GM18867 (cell line): ENCODE results near the gene RAD54L.

Experiments
- ATAC-seq: cut with Tn5 transposase; IDR thresholded peaks from one replicate; pipeline ENCODE4 v1.9.1; 2021; ENCODE audit warnings: mild to moderate bottlenecking, moderate library complexity; ENCODE audit not compliant: unreplicated experiment

Gene RAD54L

GRCh38 chr1:46284597-46285564 lies 37.3 kb downstream of the RAD54L start:
- no peak for ATAC-seq

- no peak for ATAC-seq
Observed at GRCh38 chr1:46285730-46286477, 38.3 kb downstream of the RAD54L start.

- ATAC-seq: no peak
Observed at GRCh38 chr1:46288485-46289133, 41.0 kb downstream of the RAD54L start.

DNA sequence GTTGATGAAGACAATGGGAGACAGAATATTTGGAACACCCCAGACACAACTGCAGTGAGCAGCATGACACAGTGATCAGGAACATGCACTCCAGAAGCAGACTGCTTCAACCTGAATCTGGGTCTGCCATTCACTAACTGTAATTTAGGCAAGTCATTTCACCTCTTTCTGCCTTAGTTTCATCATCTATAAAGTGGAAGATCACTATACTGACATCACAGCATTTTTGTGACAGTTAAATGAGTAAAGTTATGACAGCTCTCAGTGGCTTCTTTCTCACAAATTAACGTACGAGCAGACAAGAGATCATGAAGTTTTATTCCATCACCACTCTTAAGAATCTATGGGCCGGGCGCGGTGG lies 41.6 kb downstream of the RAD54L start:
- ATAC-seq: no peak

DNA sequence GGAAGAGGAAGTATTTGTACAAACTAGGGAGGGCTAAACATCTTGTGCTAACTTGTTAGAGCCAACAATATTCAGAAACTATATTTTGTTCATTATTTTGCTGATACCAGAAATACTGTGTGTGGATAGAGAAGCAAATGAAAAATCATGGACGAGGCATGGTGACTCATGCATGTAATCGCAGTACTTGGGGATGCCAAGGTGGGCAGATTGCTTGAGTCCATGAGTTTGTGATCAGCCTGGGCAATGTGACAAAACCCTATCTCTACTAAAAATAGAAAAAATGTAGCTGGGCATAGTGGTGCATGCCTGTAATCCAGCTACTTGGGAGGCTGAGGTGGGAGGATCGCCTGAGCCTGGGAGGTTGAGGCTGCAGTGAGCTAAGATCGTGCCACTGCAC lies 42.4 kb downstream of the RAD54L start:
- ATAC-seq: no peak

- ATAC-seq: no peak
Observed at GRCh38 chr1:46295306-46295705, 47.7 kb downstream of the RAD54L start.

DNA sequence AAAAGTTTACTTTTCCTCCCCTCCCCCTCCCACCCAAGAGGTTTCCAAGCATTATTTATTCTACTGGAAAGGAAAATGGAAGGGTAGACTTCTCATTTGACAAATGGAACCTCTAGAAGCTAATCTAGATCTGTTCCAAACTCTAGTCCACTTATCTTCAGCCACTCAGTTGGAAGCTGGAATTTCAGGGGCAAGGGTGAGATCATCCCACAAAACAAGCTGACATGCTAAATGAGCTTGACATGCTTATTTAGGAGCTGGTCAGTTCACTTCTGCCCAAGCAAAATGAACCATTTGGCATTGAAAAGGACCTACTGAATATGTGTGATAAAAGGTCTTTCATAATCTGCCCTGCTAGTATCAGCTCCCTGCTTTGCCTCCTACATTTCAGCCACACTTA lies 50.8 kb downstream of the RAD54L start:
- ATAC-seq: no peak

- no peak for ATAC-seq
Observed at GRCh38 chr1:46300673-46301405, 53.3 kb downstream of the RAD54L start.

DNA sequence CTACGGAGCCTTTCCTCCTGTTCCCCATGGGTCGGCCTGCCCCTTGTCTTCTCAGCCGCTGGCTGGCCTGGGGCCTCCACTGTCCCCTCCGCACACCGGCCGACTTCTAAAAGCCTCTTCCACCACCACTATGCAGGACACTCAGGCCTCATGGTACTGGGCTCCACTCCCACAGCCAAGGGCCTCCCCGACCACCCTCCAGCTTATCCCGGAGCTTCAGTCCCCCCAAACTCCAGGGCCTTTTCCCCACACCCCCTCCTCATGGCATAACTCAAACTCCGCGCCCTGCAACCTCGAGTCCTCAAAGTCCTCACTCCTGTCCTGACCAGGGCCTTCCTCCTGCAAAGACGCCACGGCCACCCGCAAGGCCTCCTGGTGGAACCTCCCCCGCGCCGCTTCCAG lies 53.8 kb downstream of the RAD54L start:
- no peak for ATAC-seq

- peak; percentile 36 for ATAC-seq
Observed at GRCh38 chr1:46301808-46302640, 54.5 kb downstream of the RAD54L start.

GRCh38 chr1:46302641-46303037 lies 55.1 kb downstream of the RAD54L start:
- peak; percentile 18 for ATAC-seq

DNA sequence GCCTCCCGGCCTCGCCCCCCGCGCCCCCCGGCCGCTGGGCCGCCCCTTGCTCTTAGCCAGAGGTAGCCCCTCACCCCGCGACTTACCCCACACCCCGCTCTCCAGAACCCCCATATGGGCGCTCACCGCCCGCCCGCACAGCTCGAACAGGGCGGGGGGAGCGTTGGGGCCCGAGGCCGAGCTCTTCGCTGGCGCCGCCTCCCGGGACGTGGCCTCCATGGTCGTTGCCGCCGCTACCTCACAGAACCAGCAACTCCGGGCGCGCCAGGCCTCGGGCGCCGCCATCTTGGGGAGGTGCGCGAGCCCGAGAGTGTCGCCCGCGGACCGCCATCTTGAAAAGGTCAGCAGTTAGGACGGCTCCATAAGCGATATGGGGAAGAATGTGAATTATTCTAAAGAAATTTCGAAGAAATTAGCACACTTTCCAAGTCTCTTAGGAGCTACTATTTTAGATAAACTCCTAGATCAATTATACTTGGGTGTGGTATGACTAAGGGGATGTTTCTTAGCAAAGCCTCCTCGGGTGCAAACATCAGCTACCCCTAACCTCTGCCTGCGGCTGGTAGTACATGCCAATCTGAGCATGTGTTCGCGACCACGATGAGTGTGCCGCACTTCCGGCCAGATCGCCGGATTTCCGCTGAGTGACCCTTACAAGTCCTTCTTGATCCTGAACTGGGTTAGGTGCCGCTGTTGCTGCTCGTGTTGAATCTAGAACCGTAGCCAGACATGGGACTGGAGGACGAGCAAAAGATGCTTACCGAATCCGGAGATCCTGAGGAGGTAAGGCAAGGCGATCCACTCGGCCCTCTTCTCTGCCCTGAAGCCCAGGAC lies 55.7 kb downstream of the RAD54L start, which contains the start of the genes LRRC41 and UQCRH:
TSS of gene LRRC41 (minus strand) at position 579 of the 834 bp plus-strand sequence. CDS start at position 285, 294 bp downstream.
TSS of gene UQCRH (plus strand) at position 661 of the 834 bp plus-strand sequence. CDS start at position 730, 69 bp downstream.
- ATAC-seq: peak; percentile 73

DNA sequence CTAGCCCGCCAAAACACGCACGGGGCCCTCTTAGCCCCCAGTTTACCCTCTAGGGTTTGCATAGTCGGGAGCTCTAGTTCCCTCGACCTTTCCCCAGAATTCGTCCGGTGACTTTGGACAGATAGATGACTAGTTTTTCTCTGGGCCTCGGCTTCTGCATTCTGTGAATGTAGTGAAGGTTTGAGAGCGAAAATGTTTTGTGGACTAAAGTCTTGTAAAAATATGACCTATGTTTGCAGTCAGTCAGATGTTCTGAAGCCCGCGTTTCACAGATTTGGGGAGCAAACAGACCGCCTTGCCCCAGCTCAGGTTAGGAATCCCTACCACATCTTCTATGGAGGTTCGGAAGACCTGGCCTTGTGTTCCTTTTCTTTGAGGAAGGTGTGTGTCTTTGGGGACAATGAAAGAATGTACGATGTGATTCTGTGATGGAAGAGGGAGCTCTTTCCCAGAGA lies 56.3 kb downstream of the RAD54L start:
- ATAC-seq: no peak

DNA sequence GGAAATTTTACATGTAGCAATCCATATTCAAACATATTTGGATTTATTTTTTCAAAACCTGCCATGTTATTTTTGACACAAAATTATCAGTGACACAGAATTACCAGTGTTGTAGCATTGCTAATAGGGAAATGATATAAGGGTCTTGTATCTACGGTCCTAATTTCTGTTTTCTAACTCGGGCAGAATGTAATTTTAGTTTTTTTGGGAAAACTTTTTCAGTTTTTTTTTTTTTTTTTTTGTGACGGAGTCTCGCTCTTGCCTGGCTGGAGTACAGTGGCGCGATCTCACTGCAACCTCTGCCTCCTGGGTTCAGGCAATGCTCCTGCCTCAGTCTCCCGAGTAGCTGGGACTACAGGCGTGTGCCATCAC lies 58.6 kb downstream of the RAD54L start:
- no peak for ATAC-seq

DNA sequence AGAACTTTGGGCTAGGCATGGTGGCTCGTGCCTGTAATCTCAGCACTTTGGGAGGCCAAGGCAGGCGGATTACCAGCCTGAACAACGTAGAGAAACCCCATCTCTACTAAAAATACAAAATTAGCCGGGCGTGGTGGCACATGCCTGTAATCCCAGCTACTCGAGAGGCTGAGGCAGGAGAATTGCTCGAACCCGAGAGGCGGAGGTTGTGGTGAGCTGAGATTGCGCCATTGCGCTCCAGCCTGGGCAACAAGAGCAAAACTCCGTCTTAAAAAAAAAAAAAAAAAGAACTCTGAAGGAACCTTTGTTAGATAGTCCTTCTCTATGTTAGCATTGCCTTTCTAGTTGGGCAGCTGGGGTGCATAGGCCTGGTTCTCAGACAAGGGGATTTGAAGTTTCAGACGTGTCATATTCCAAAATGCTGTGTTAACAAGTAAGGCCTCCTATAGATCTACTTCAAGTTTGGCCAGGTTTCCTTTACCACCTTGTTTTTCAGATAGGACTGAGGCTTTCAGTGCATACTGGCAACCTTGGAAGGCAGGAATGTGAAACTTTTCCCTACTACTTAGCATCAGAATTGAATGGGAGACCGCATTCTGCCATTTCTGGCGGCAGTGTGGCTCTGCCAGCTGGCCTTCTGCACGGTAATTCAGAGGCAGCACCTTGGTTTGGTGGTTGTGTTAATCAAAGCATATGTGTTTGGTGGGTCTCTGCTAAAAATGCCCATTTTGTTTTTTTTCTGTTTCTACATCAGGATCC lies 62.0 kb downstream of the RAD54L start:
- ATAC-seq: no peak

DNA sequence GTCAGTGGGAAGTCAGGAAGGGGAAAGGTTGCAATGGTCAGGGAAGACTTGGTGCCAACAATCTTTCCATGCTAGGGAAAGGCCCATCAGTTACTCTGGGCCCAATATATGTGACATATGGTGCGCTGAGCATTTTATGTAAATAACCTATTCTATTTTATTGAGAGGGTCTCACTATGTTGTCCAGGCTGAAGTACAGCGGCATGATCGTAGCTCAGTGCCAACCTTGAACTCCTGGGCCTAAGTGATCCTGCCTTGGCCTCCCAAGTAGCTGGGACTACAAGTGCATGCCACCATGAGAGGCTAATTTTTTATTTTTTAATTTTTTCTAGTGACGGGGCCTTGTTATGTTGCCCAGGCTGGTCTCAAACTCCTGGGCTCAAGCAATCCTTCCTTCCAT lies 62.8 kb downstream of the RAD54L start:
- ATAC-seq: no peak

DNA sequence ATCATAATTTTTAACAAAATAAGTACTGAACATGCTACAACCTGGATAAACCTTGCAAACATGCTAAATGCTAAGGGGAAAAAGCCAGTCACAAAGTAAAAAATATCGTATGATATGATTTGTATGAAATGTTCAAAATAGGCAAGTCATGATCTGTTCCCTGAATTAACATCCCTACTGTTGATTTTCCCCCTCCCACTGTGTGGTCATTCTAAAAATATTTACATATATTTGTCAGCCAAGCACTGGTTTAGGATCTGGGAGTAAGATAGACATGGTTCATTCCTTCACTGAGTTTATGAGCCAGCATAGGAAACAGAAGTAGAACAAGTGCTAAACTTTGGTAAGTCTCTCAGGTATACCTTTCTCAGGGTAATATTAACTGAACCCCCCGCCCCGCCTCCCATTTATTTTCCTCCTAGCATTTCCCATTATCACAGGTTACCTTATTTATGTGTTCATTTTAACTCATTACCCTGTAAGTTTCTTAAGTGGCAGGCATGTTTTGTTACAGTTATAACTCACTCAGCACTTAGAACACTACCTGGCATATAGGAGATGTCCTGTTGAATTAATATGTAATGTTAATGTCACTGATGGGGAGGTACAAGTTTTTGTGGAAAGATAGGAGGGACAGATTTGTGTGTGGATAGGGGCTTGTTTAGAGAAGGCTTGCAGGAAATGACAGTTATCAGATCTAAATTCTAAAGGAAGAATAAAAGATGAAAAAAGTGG lies 68.3 kb downstream of the RAD54L start:
- ATAC-seq: no peak
